ENCODE results near the gene DNAI1. TPM values are rescaled to one million over a fixed set of nuclear protein-coding genes. Genes with fewer than 3 reads are reported as not detected.

DNAI1 gene
- total RNA-seq, 1 donor = not detected

GRCh38 chr9:34457266-34458012, 1.2 kb upstream of the DNAI1 start:
- no peak for TF ChIP-seq CTCF (IDR thresholded peaks at IDR 0.05; ENCODE audit: insufficient read depth, low read length)
- peak; percentile 62 for DNase-seq (ENCODE audit: low read depth)

GRCh38 chr9:34458959-34459340, 345 bp downstream of the DNAI1 start:
- DNase-seq (ENCODE audit: low read depth) = no peak
- TF ChIP-seq CTCF (IDR thresholded peaks at IDR 0.05; ENCODE audit: insufficient read depth, low read length) = no peak
- H3K4me3 ChIP-seq (ENCODE audit: low read depth, low read length) = peak overlapping the region; percentile 65

More at GRCh38 chr9:34457266-34458012, 1.2 kb upstream of the DNAI1 start:
- peak overlapping the region; percentile 94 for H3K4me3 ChIP-seq (ENCODE audit: low read depth, low read length)

- no peak for DNase-seq (ENCODE audit: low read depth)
These were observed 751 bp downstream of the DNAI1 start for GRCh38 chr9:34459356-34459755.

GRCh38 chr9:34459941-34460340, 1.3 kb downstream of the DNAI1 start:
- no peak for TF ChIP-seq CTCF (IDR thresholded peaks at IDR 0.05; ENCODE audit: insufficient read depth, low read length)
- H3K4me3 ChIP-seq (ENCODE audit: low read depth, low read length) = no peak overlapping the region
- no peak for DNase-seq (ENCODE audit: low read depth)

More at GRCh38 chr9:34459356-34459755, 751 bp downstream of the DNAI1 start:
- H3K4me3 ChIP-seq (ENCODE audit: low read depth, low read length) = no peak overlapping the region
- no peak for TF ChIP-seq CTCF (IDR thresholded peaks at IDR 0.05; ENCODE audit: insufficient read depth, low read length)

- no peak overlapping the region for H3K4me3 ChIP-seq (ENCODE audit: low read depth, low read length)
- TF ChIP-seq CTCF (IDR thresholded peaks at IDR 0.05; ENCODE audit: insufficient read depth, low read length) = no peak
- peak; percentile 82 for DNase-seq (ENCODE audit: low read depth)
These were observed 4.7 kb downstream of the DNAI1 start for GRCh38 chr9:34463098-34463900.

- DNase-seq (ENCODE audit: low read depth) = no peak
- H3K4me3 ChIP-seq (ENCODE audit: low read depth, low read length) = no peak overlapping the region
- TF ChIP-seq CTCF (IDR thresholded peaks at IDR 0.05; ENCODE audit: insufficient read depth, low read length) = no peak
These were observed 5.3 kb downstream of the DNAI1 start for GRCh38 chr9:34463901-34464232.

All from fibroblast of the aortic adventitia (primary cell).